Measurements from ENCODE around the gene MIOX. TPM values are rescaled to one million over a fixed set of nuclear protein-coding genes. Genes with fewer than 3 reads are reported as not detected.
"Not testable (repeated sequence)": the region's sequence is repeated elsewhere in the genome, so short reads cannot be mapped to it uniquely, and the experiment has no call there.

The MIOX gene
- total RNA-seq, 2 experiments from 2014 or later: 0.23 TPM; not detected in 1

GRCh38 chr22:50506611-50507420, 20.2 kb downstream of the MIOX start:
- DNase-seq: no peak
- CTCF ChIA-PET: interaction anchor here (0.5 to 2.4 kb wide), 3 partner anchors 9 to 211 kb away, joined by 3 to 10 read pairs (median 3); no protein-coding TSS in a partner anchor
- Mint-ChIP-seq H3K9me3 (no peaks in the 10 kb centered on the region), H3K36me3 (ENCODE audit: low read depth) (peaks cover 7% of the 10 kb centered on the region), H3K27me3 (no peaks in the 10 kb centered on the region), H3K27ac (peak overlapping the region; percentile 93), H3K4me3 (peak overlapping the region; percentile 96), H3K4me1 (peaks cover 17% of the 10 kb centered on the region)
- POLR2A ChIA-PET: interaction anchor here (0.6 to 2.7 kb wide), 2 partner anchors 16 to 19 kb away, joined by 3 to 29 read pairs; partner anchors contain the start of gene SCO2

GRCh38 chr22:50507421-50507990, 20.8 kb downstream of the MIOX start, which contains the start of gene LMF2:
LMF2 (minus strand) TSS chr22:50507702; CDS start chr22:50507675, 27 bp downstream.
- DNase-seq: peak; percentile 91
- H3K27ac Mint-ChIP-seq: peak within 1 kb of the TSS; percentile 96
- peaks cover 12% of the 10 kb centered on the region for H3K36me3 Mint-ChIP-seq (ENCODE audit: low read depth)
- ChIA-PET CTCF (interaction anchor here (0.6 to 3.4 kb wide), 6 partner anchors 9 to 317 kb away, joined by 3 to 41 read pairs (median 8); partner anchors contain the start of gene SCO2), POLR2A (interaction anchor here (0.9 to 2.7 kb wide), 4 partner anchors 18 to 114 kb away, joined by 3 to 29 read pairs (median 4); partner anchors contain the start of gene SCO2)
- no peaks in the 10 kb centered on the region for H3K27me3 Mint-ChIP-seq
- H3K4me1 Mint-ChIP-seq: peaks cover 22% of the 10 kb centered on the region
- no peaks in the 10 kb centered on the region for H3K9me3 Mint-ChIP-seq
- peak within 1 kb of the TSS; percentile 96 for H3K4me3 Mint-ChIP-seq

DNA sequence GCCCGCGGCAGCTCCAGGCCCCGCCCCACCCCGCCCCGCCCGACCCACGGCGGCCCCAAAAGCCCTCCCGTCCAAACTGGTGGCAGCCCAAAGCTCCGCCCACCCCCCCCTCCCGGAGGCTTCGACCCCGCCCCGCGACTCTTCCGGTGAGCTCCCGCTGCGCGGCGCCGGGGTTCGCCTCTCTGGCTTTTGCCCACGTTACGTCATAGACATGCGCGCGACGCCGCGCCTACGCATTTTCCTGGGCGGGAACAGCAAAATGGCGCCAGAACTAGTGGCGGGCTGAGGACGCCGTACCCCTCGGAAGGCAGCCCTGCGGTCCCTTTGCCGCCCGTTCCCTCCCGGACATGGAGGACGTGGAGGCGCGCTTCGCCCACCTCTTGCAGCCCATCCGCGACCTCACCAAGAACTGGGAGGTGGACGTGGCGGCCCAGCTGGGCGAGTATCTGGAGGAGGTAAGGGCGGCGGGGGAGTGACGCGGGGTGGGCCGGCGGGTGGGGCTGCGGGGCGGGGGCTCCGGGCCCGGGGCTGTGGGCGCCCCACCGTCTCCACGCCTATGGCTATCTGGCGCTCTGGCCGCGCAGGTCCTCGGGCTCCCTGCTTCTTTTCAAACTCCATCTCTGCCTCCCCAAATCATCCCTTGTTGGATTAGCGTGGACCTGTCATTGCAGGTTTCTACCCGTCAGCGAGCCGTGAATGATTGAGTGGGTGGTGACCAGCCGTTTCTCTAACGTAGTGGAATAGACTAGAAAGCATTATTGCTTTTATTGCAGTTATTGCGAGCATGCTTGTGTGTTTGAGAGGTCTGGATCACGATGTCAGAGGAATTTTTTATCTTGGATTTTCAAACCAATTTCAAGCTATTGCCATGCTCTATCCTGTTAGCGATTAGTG, 21.6 kb downstream of the MIOX start, which contains the start of gene NCAPH2:
TSS of gene NCAPH2 (plus strand) at position 234 of the 894 bp plus-strand sequence. CDS start at position 348, 114 bp downstream.
- Mint-ChIP-seq H3K4me3 (peak within 1 kb of the TSS; percentile 96), H3K9me3 (no peaks in the 10 kb centered on the region), H3K27me3 (no peaks in the 10 kb centered on the region), H3K4me1 (peaks cover 26% of the 10 kb centered on the region), H3K27ac (peak within 1 kb of the TSS; percentile 96), H3K36me3 (ENCODE audit: low read depth) (peaks cover 15% of the 10 kb centered on the region)
- ChIA-PET POLR2A (interaction anchor here (0.9 to 2.7 kb wide), 5 partner anchors 17 to 113 kb away, joined by 3 to 29 read pairs (median 4); partner anchors contain the start of gene SCO2), CTCF (interaction anchor here (0.6 to 3.4 kb wide), 8 partner anchors 9 to 318 kb away, joined by 3 to 41 read pairs (median 4); partner anchors contain the start of gene SCO2)
- DNase-seq: peak; percentile 97

GRCh38 chr22:50508897-50509296, 22.2 kb downstream of the MIOX start:
- H3K27me3 Mint-ChIP-seq: no peaks in the 10 kb centered on the region
- POLR2A ChIA-PET: interaction anchor here (1.1 to 2.7 kb wide), 2 partner anchors 16 to 39 kb away, joined by 4 to 29 read pairs; partner anchors contain the start of gene SCO2
- H3K36me3 Mint-ChIP-seq (ENCODE audit: low read depth): peaks cover 15% of the 10 kb centered on the region
- peak overlapping the region; percentile 96 for H3K27ac Mint-ChIP-seq
- no peaks in the 10 kb centered on the region for H3K9me3 Mint-ChIP-seq
- CTCF ChIA-PET: interaction anchor here (0.5 to 3.4 kb wide), 8 partner anchors 8 to 161 kb away, joined by 3 to 41 read pairs (median 6); partner anchors contain the start of genes SCO2 and SYCE3
- H3K4me1 Mint-ChIP-seq: peaks cover 30% of the 10 kb centered on the region
- peak overlapping the region; percentile 91 for H3K4me3 Mint-ChIP-seq
- DNase-seq: no peak

DNA sequence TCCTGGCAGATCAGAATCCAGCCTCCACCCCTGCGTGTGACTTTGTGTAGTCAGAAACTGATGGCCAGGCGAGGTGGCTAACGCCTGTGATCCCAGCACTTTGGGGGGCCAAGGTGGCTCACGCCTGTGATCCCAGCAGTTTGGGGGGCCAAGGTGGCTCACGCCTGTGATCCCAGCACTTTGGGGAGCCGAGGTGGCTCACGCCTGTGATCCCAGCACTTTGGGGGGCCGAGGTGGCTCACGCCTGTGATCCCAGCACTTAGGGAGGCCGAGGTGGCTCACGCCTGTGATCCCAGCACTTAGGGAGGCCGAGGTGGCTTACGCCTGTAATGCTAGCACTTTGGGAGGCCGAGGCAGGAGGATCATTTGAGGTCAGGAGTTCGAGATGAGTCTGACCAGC, 26.5 kb downstream of the MIOX start:
- Mint-ChIP-seq H3K4me3 (no peak overlapping the region), H3K4me1 (peaks cover 42% of the 10 kb centered on the region), H3K36me3 (ENCODE audit: low read depth) (peaks cover 30% of the 10 kb centered on the region), H3K27me3 (no peaks in the 10 kb centered on the region), H3K27ac (no peak overlapping the region), H3K9me3 (no peaks in the 10 kb centered on the region)
- ChIA-PET POLR2A (no interaction called here), CTCF (interaction anchor here (1.9 to 4.6 kb wide), 2 partner anchors 12 to 107 kb away, joined by 7 to 33 read pairs; partner anchors contain the start of gene SCO2)
- DNase-seq: no peak

GRCh38 chr22:50516068-50516467, 29.4 kb downstream of the MIOX start:
- Mint-ChIP-seq H3K27me3 (no peaks in the 10 kb centered on the region), H3K4me3 (no peak overlapping the region), H3K27ac (no peak overlapping the region), H3K9me3 (no peaks in the 10 kb centered on the region), H3K4me1 (peaks cover 27% of the 10 kb centered on the region), H3K36me3 (ENCODE audit: low read depth) (peaks cover 42% of the 10 kb centered on the region)
- CTCF ChIA-PET: interaction anchor here (0.7 to 4.6 kb wide), 2 partner anchors 9 to 11 kb away, joined by 6 to 33 read pairs; partner anchors contain the start of gene SCO2
- DNase-seq: no peak
- POLR2A ChIA-PET: no interaction called here

DNA sequence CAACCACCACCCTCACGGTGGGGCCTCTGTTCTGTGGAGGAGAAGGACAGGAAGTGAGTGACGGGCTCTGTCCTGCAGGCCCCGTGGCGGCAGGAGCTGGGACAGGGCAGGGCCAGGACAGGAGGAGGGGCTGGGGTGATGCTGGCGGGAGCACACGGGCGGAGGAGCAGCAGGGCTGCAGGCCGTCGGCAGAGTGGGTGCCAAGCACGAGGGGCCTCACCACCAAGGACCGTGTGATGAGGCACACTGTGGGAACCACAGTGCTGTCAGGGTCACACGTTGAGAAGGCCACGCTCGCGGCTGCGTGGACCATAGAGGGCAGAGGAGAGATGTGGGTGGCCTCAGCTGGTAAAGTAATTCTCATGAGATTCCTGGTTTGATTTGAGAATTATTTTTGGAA, 30.2 kb downstream of the MIOX start:
- no peak overlapping the region for H3K4me3 Mint-ChIP-seq
- no peak for DNase-seq
- ChIA-PET POLR2A (no interaction called here), CTCF (interaction anchor here (0.8 to 4.6 kb wide), 2 partner anchors 8 kb away, joined by 3 to 33 read pairs; partner anchors contain the start of gene SCO2)
- no peaks in the 10 kb centered on the region for H3K27me3 Mint-ChIP-seq
- no peaks in the 10 kb centered on the region for H3K9me3 Mint-ChIP-seq
- peaks cover 43% of the 10 kb centered on the region for H3K36me3 Mint-ChIP-seq (ENCODE audit: low read depth)
- peaks cover 27% of the 10 kb centered on the region for H3K4me1 Mint-ChIP-seq
- H3K27ac Mint-ChIP-seq: no peak overlapping the region

- peaks cover 21% of the 10 kb centered on the region for H3K4me1 Mint-ChIP-seq
- no peak for DNase-seq
- H3K27ac Mint-ChIP-seq: no peak overlapping the region
- CTCF ChIA-PET: interaction anchor here (0.5 to 4.6 kb wide), 3 partner anchors 7 to 287 kb away, joined by 3 to 33 read pairs (median 3); partner anchors contain the start of gene SCO2
- peaks cover 36% of the 10 kb centered on the region for H3K36me3 Mint-ChIP-seq (ENCODE audit: low read depth)
- H3K4me3 Mint-ChIP-seq: no peak overlapping the region
- POLR2A ChIA-PET: no interaction called here
- H3K27me3 Mint-ChIP-seq: no peaks in the 10 kb centered on the region
- no peaks in the 10 kb centered on the region for H3K9me3 Mint-ChIP-seq
Measured at GRCh38 chr22:50517495-50518260, 31.0 kb downstream of the MIOX start.

DNA sequence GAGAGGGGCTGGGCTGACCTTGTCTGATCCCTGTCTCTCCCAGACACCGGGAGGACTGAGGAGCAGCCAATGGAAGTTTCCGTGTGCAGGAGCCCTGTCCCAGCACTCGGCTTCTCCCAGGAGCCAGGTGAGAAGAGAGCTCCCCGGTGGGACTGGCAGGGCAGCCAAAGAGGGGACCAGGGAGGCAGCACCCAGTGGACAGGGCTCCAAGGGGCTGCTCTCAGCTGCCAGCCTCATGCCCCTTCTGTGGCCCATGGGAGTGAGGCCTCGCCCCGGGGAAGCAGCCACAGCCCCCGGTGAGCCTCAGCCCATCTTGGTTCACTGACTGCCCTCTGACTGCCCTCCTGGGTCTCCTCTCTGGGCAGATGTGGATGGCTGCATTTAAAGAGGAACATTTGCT, 31.9 kb downstream of the MIOX start:
- CTCF ChIA-PET: no interaction called here

DNA sequence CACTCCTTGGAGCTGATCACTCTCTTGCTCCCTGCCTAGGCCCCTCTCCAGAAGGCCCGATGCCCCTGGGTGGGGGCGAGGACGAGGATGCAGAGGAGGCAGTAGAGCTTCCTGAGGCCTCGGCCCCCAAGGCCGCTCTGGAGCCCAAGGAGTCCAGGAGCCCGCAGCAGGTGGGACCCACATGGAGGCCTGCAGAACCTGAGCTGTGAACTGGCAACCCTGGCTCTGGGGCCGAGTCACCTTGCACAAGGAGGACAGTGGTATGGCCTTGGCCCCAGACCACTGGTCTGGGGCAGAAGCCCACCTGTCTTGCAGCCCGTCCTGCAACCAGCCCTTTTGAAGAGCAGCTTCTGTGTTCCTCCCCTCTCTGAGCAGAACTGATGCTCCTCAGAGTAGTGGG, 32.5 kb downstream of the MIOX start:
- CTCF ChIA-PET: no interaction called here
- POLR2A ChIA-PET: no interaction called here
- peaks cover 41% of the 10 kb centered on the region for H3K36me3 Mint-ChIP-seq (ENCODE audit: low read depth)
- H3K27me3 Mint-ChIP-seq: no peaks in the 10 kb centered on the region
- H3K4me1 Mint-ChIP-seq: peaks cover 18% of the 10 kb centered on the region
- no peak for DNase-seq
- H3K4me3 Mint-ChIP-seq: no peak overlapping the region
- H3K9me3 Mint-ChIP-seq: no peaks in the 10 kb centered on the region
- H3K27ac Mint-ChIP-seq: no peak overlapping the region

More for the DNA sequence above, 31.9 kb downstream of the MIOX start:
- no peaks in the 10 kb centered on the region for H3K9me3 Mint-ChIP-seq
- POLR2A ChIA-PET: no interaction called here
- H3K4me1 Mint-ChIP-seq: peaks cover 22% of the 10 kb centered on the region
- H3K36me3 Mint-ChIP-seq (ENCODE audit: low read depth): peaks cover 41% of the 10 kb centered on the region
- no peak overlapping the region for H3K4me3 Mint-ChIP-seq
- H3K27ac Mint-ChIP-seq: no peak overlapping the region
- no peak for DNase-seq
- H3K27me3 Mint-ChIP-seq: no peaks in the 10 kb centered on the region

- H3K27me3 Mint-ChIP-seq, H3K9me3 Mint-ChIP-seq, POLR2A ChIA-PET, CTCF ChIA-PET, DNase-seq, H3K4me3 Mint-ChIP-seq, H3K27ac Mint-ChIP-seq: not testable (repeated sequence)
- Mint-ChIP-seq H3K36me3 (ENCODE audit: low read depth) (peaks cover 40% of the 10 kb centered on the region), H3K4me1 (peaks cover 18% of the 10 kb centered on the region)
Measured at GRCh38 chr22:50520184-50520583, 33.5 kb downstream of the MIOX start.
